ENCODE data around the gene JAKMIP1.

JAKMIP1 gene

GRCh38 chr4:6121941-6122340 lies 78.4 kb downstream of the JAKMIP1 start:
- no peak overlapping the region for H3K9ac ChIP-seq
- H4K20me1 ChIP-seq, result peaks cover 0 to 2% (median 0%) of the 10 kb centered on the region in 11 experiments; a peak in 1 of 22 replicates
- H3K4me1 ChIP-seq, result no peaks in the 10 kb centered on the region
- H3K27me3 ChIP-seq, result no peaks in the 10 kb centered on the region
- TF ChIP-seq Cebpa-rat (IDR thresholded peaks at IDR 0.05), result no peak
- H3K27ac ChIP-seq, result no peak overlapping the region
- H3K9me3 ChIP-seq (replicated peaks in 1 of 11), result no peaks in the 10 kb centered on the region; a peak in 1 of 22 replicates
- H3K4me3 ChIP-seq, result no peak overlapping the region
- H3K36me3 ChIP-seq, result no peaks in the 10 kb centered on the region
- H3K4me2 ChIP-seq, result no peak overlapping the region

- Histone ChIP-seq H3K27me3 (no peaks in the 10 kb centered on the region), H3K4me2 (no peak overlapping the region), H3K4me1 (no peaks in the 10 kb centered on the region), H3K27ac (no peak overlapping the region), H3K9ac (no peak overlapping the region), H3K4me3 (no peak overlapping the region), H3K36me3 (no peaks in the 10 kb centered on the region), H3K9me3 (replicated peaks in 1 of 11) (no peaks in the 10 kb centered on the region; a peak in 1 of 22 replicates), H4K20me1 (0 out of 22 replicates have a peak, but pooled peaks cover 0 to 3% (median 0%) of the 10 kb centered on the region in 11 experiments)
- no peak for TF ChIP-seq Cebpa-rat (IDR thresholded peaks at IDR 0.05)
These were observed 79.0 kb downstream of the JAKMIP1 start for GRCh38 chr4:6121276-6121850.

DNA sequence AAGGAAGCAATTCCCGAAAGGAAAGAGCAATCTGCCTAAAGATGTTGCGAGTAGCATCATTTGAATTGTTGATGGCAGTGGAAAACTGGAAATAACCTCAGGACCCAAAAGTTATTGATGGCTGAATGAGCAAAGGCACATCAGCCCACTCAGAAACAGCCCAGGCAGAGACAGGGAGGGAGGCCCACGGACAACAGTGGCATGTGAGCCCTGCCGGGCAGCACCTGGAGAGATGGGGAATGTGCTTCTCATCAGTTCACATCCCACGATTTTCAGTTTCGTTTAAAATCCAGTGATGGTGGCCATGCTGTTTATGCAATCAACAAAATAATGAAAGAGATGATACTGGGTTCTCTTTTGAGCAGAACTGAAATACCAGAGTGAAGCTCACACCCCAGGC lies 80.0 kb downstream of the JAKMIP1 start:
- Histone ChIP-seq H3K9ac (no peak overlapping the region), H3K4me2 (no peak overlapping the region), H3K4me1 (no peaks in the 10 kb centered on the region), H3K27ac (no peak overlapping the region), H3K36me3 (no peaks in the 10 kb centered on the region), H3K4me3 (no peak overlapping the region), H4K20me1 (0 out of 22 replicates have a peak, but pooled peaks cover 0 to 6% (median 0%) of the 10 kb centered on the region in 11 experiments), H3K27me3 (no peaks in the 10 kb centered on the region), H3K9me3 (replicated peaks in 1 of 11) (no peaks in the 10 kb centered on the region)
- no peak for TF ChIP-seq Cebpa-rat (IDR thresholded peaks at IDR 0.05)

GRCh38 chr4:6119507-6120020 lies 80.8 kb downstream of the JAKMIP1 start:
- Histone ChIP-seq H3K4me3 (no peak overlapping the region), H3K9me3 (replicated peaks in 1 of 11) (no peaks in the 10 kb centered on the region), H3K36me3 (no peaks in the 10 kb centered on the region), H4K20me1 (0 out of 22 replicates have a peak, but pooled peaks cover 0 to 4% (median 0%) of the 10 kb centered on the region in 11 experiments), H3K4me2 (no peak overlapping the region), H3K27me3 (no peaks in the 10 kb centered on the region), H3K9ac (no peak overlapping the region), H3K27ac (no peak overlapping the region), H3K4me1 (no peaks in the 10 kb centered on the region)
- TF ChIP-seq Cebpa-rat (IDR thresholded peaks at IDR 0.05), result no peak

DNA sequence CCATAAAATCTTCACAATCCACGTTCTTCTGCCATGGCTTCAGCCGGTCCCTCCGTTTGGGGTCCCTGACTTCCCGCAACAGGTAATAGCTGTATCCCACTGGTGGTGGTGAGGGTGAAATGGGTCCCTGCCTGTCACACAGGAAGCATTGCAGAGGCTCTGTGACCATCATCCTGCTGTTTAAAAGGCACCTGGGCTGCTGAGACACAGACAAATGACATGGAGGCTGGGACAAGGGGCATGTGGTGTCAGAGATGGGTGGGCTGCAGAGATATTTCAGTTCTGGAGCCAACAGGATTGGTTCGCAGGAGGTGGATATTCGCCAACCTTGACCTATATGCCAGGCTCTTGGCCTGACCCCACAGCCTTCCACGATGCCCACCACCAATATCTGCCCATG lies 82.1 kb downstream of the JAKMIP1 start:
- Histone ChIP-seq H3K4me2 (no peak overlapping the region), H3K4me1 (no peaks in the 10 kb centered on the region), H3K9ac (no peak overlapping the region), H4K20me1 (0 out of 22 replicates have a peak, but pooled peaks cover 0 to 4% (median 0%) of the 10 kb centered on the region in 11 experiments), H3K27me3 (no peaks in the 10 kb centered on the region), H3K9me3 (replicated peaks in 1 of 11) (no peaks in the 10 kb centered on the region), H3K27ac (no peak overlapping the region), H3K4me3 (no peak overlapping the region), H3K36me3 (no peaks in the 10 kb centered on the region)
- no peak for TF ChIP-seq Cebpa-rat (IDR thresholded peaks at IDR 0.05)

DNA sequence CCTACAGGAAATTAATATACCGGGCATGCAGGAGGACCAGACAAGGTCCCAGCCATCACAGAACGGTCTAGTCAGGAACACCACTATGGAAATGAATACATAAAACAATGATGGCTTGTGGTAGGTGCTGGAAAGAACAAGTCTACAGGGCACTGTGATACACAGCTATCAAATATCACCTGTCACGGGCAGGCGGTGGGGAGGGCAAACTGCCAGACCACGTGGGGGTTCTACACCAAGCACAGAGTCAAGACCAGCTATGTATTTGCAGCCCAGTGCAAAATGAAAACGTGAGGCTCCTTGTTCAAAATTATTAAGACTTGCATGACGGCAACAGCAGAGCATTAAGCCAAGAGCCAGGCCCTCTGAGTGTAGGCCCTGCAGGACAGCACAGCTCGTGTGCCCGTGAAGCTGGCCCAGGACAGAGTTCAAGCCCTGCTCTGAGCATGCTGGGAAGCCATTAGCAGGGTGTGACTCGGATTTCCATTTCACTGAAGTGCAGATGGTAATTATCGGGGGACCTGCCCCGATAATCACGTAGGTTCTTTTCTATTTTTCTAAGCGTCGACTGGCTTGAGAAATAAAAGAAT lies 83.6 kb downstream of the JAKMIP1 start:
- no peaks in the 10 kb centered on the region for H3K4me1 ChIP-seq
- 0 out of 22 replicates have a peak, but pooled peaks cover 0 to 4% (median 0%) of the 10 kb centered on the region in 11 experiments for H4K20me1 ChIP-seq
- no peak overlapping the region for H3K4me3 ChIP-seq
- H3K27ac ChIP-seq, result no peak overlapping the region
- H3K9ac ChIP-seq, result no peak overlapping the region
- H3K27me3 ChIP-seq, result no peaks in the 10 kb centered on the region
- TF ChIP-seq Cebpa-rat (IDR thresholded peaks at IDR 0.05), result no peak
- no peaks in the 10 kb centered on the region for H3K36me3 ChIP-seq
- H3K9me3 ChIP-seq (replicated peaks in 1 of 11), result no peaks in the 10 kb centered on the region
- H3K4me2 ChIP-seq, result no peak overlapping the region

DNA sequence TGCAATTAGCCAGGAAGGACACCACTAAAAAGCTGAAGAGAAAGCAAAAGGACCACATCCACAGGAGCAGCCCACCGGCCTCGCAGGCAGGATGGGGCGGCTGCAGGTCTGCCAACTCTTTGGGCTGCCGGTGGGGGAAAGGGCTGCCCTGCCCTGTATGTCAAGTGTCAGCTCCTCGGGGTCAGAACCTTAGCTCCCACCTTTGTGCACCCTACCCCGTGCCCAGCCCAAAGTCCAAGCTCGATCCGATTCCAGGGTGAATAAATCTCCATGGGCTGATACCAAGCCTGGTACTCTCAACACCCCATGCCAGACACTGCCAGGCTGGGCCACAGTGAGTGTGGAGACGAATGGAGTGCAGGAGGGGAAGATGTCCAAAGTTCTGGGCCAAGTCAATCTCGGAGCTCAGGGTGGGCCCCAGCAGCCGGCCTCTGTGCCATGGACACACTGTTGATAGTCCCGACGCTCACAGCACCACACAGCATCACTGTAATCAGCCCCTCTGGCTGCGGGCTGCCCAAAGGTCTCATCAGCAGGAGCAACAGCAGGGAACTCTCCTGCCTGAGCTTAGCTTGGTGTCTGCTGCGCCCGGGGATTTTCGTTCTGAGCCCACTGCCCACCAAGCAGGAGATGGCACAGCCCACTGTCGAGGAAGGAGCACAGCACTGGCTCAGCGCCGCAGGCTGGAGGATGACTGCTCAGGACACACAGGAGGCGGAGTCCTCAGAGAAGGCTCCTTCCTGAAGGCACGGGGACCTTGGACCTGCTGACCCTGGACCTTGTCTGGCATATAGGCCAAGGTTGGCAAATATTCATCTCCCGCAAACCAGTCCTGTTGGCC lies 84.4 kb downstream of the JAKMIP1 start:
- no peak overlapping the region for H3K4me2 ChIP-seq
- no peak for TF ChIP-seq Cebpa-rat (IDR thresholded peaks at IDR 0.05)
- H3K4me3 ChIP-seq, result no peak overlapping the region
- H3K36me3 ChIP-seq, result no peaks in the 10 kb centered on the region
- no peak overlapping the region for H3K27ac ChIP-seq
- H3K27me3 ChIP-seq, result no peaks in the 10 kb centered on the region
- H3K4me1 ChIP-seq, result no peaks in the 10 kb centered on the region
- H3K9me3 ChIP-seq (replicated peaks in 1 of 11), result no peaks in the 10 kb centered on the region
- H3K9ac ChIP-seq, result no peak overlapping the region
- 0 out of 22 replicates have a peak, but pooled peaks cover 0 to 4% (median 0%) of the 10 kb centered on the region in 11 experiments for H4K20me1 ChIP-seq

- Histone ChIP-seq H3K9me3 (replicated peaks in 1 of 11) (no peaks in the 10 kb centered on the region), H3K27me3 (no peaks in the 10 kb centered on the region), H4K20me1 (0 out of 22 replicates have a peak, but pooled peaks cover 0 to 4% (median 0%) of the 10 kb centered on the region in 11 experiments), H3K36me3 (no peaks in the 10 kb centered on the region), H3K4me2 (no peak overlapping the region), H3K9ac (no peak overlapping the region), H3K4me3 (no peak overlapping the region), H3K4me1 (no peaks in the 10 kb centered on the region), H3K27ac (no peak overlapping the region)
- TF ChIP-seq Cebpa-rat (IDR thresholded peaks at IDR 0.05), result no peak
These were observed 85.0 kb downstream of the JAKMIP1 start for GRCh38 chr4:6115342-6115741.

GRCh38 chr4:6114601-6115000 lies 85.7 kb downstream of the JAKMIP1 start:
- H3K4me1 ChIP-seq, result no peaks in the 10 kb centered on the region

More at GRCh38 chr4:6114601-6115000, 85.7 kb downstream of the JAKMIP1 start:
- Histone ChIP-seq H3K27me3 (no peaks in the 10 kb centered on the region), H4K20me1 (0 out of 22 replicates have a peak, but pooled peaks cover 0 to 4% (median 0%) of the 10 kb centered on the region in 11 experiments), H3K9me3 (replicated peaks in 1 of 11) (no peaks in the 10 kb centered on the region), H3K9ac (no peak overlapping the region), H3K27ac (no peak overlapping the region), H3K4me2 (no peak overlapping the region), H3K4me3 (no peak overlapping the region), H3K36me3 (no peaks in the 10 kb centered on the region)
- TF ChIP-seq Cebpa-rat (IDR thresholded peaks at IDR 0.05), result no peak
